ENCODE results near the gene DLX1. TPM values are rescaled to one million over a fixed set of nuclear protein-coding genes. Genes with fewer than 3 reads are reported as not detected.

DLX1 gene
- total RNA-seq, 3 donors from 2014 or later = not detected

GRCh38 chr2:172095905-172096625, 10.8 kb downstream of the DLX1 start:
- Mint-ChIP-seq H3K27me3 (ENCODE audit: low read depth) (peaks cover 72% of the 10 kb centered on the region), H3K36me3 (ENCODE audit: insufficient read depth) (no peaks in the 10 kb centered on the region), H3K4me1 (ENCODE audit: low read depth) (peaks cover 39% of the 10 kb centered on the region), H3K9me3 (no peaks in the 10 kb centered on the region), H3K4me3 (peak overlapping the region; percentile 72)
- no peak for ATAC-seq
- DNase-seq = no peak

GRCh38 chr2:172096626-172097547, 11.6 kb downstream of the DLX1 start:
- Mint-ChIP-seq H3K4me1 (ENCODE audit: low read depth) (peaks cover 45% of the 10 kb centered on the region), H3K27me3 (ENCODE audit: low read depth) (peaks cover 75% of the 10 kb centered on the region), H3K4me3 (peak overlapping the region; percentile 31), H3K36me3 (ENCODE audit: insufficient read depth) (no peaks in the 10 kb centered on the region), H3K9me3 (no peaks in the 10 kb centered on the region)
- DNase-seq (no peak), ATAC-seq (no peak)

- Mint-ChIP-seq H3K4me1 (ENCODE audit: low read depth) (peaks cover 50% of the 10 kb centered on the region), H3K9me3 (no peaks in the 10 kb centered on the region), H3K27me3 (ENCODE audit: low read depth) (peaks cover 75% of the 10 kb centered on the region), H3K4me3 (no peak overlapping the region), H3K36me3 (ENCODE audit: insufficient read depth) (no peaks in the 10 kb centered on the region)
- ATAC-seq = no peak
- no peak for DNase-seq
Observed at GRCh38 chr2:172097557-172098131, 12.3 kb downstream of the DLX1 start.

- Mint-ChIP-seq H3K4me3 (peak overlapping the region; percentile 39), H3K36me3 (ENCODE audit: insufficient read depth) (no peaks in the 10 kb centered on the region), H3K27me3 (ENCODE audit: low read depth) (peaks cover 74% of the 10 kb centered on the region), H3K4me1 (ENCODE audit: low read depth) (peaks cover 53% of the 10 kb centered on the region), H3K9me3 (no peaks in the 10 kb centered on the region)
- DNase-seq (no peak), ATAC-seq (no peak)
Observed at GRCh38 chr2:172098287-172098649, 13.0 kb downstream of the DLX1 start.

- H3K27me3 Mint-ChIP-seq (ENCODE audit: low read depth) = peaks cover 73% of the 10 kb centered on the region
- H3K36me3 Mint-ChIP-seq (ENCODE audit: insufficient read depth) = no peaks in the 10 kb centered on the region
- no peak for DNase-seq
- peaks cover under 1% of the 10 kb centered on the region for H3K9me3 Mint-ChIP-seq
- peak overlapping the region; percentile 39 for H3K4me3 Mint-ChIP-seq
- ATAC-seq = peak in 1 of 2 donors; percentile 5
- peaks cover 56% of the 10 kb centered on the region for H3K4me1 Mint-ChIP-seq (ENCODE audit: low read depth)
Observed at GRCh38 chr2:172098650-172099471, 13.6 kb downstream of the DLX1 start.

GRCh38 chr2:172099472-172100079, 14.3 kb downstream of the DLX1 start:
- Mint-ChIP-seq H3K27me3 (ENCODE audit: low read depth) (peaks cover 76% of the 10 kb centered on the region), H3K4me3 (no peak overlapping the region), H3K9me3 (peaks cover 5% of the 10 kb centered on the region), H3K36me3 (ENCODE audit: insufficient read depth) (no peaks in the 10 kb centered on the region), H3K4me1 (ENCODE audit: low read depth) (peaks cover 59% of the 10 kb centered on the region)
- DNase-seq (no peak), ATAC-seq (no peak)

- Mint-ChIP-seq H3K9me3 (peaks cover 5% of the 10 kb centered on the region), H3K4me3 (peak overlapping the region; percentile 12), H3K27me3 (ENCODE audit: low read depth) (peaks cover 81% of the 10 kb centered on the region), H3K4me1 (ENCODE audit: low read depth) (peaks cover 58% of the 10 kb centered on the region), H3K36me3 (ENCODE audit: insufficient read depth) (no peaks in the 10 kb centered on the region)
- ATAC-seq (no peak), DNase-seq (no peak)
Observed at GRCh38 chr2:172100080-172100934, 15.0 kb downstream of the DLX1 start.

- H3K36me3 Mint-ChIP-seq (ENCODE audit: insufficient read depth) = no peaks in the 10 kb centered on the region
- peaks cover 5% of the 10 kb centered on the region for H3K9me3 Mint-ChIP-seq
- peak overlapping the region; percentile 74 for H3K4me3 Mint-ChIP-seq
- peaks cover 81% of the 10 kb centered on the region for H3K27me3 Mint-ChIP-seq (ENCODE audit: low read depth)
- ATAC-seq (no peak), DNase-seq (no peak)
- H3K4me1 Mint-ChIP-seq (ENCODE audit: low read depth) = peaks cover 53% of the 10 kb centered on the region
Observed at GRCh38 chr2:172100935-172101820, 15.9 kb downstream of the DLX1 start.

GRCh38 chr2:172101821-172102390, 16.6 kb downstream of the DLX1 start:
- Mint-ChIP-seq H3K9me3 (peaks cover 5% of the 10 kb centered on the region), H3K27me3 (ENCODE audit: low read depth) (peaks cover 83% of the 10 kb centered on the region), H3K4me3 (peak overlapping the region; percentile 74), H3K36me3 (ENCODE audit: insufficient read depth) (no peaks in the 10 kb centered on the region), H3K4me1 (ENCODE audit: low read depth) (peaks cover 54% of the 10 kb centered on the region)
- DNase-seq (no peak), ATAC-seq (peak in 1 of 2 donors; percentile 29)

GRCh38 chr2:172102391-172103359, 17.4 kb downstream of the DLX1 start, which contains the start of gene DLX2:
Gene DLX2 (minus strand): TSS chr2:172102900. CDS start chr2:172102538, 362 bp downstream.
- peak within 1 kb of the TSS; percentile 75 for H3K4me3 Mint-ChIP-seq
- H3K9me3 Mint-ChIP-seq = peaks cover 5% of the 10 kb centered on the region
- peaks cover 82% of the 10 kb centered on the region for H3K27me3 Mint-ChIP-seq (ENCODE audit: low read depth)
- H3K4me1 Mint-ChIP-seq (ENCODE audit: low read depth) = peaks cover 50% of the 10 kb centered on the region
- DNase-seq = no peak
- H3K36me3 Mint-ChIP-seq (ENCODE audit: insufficient read depth) = no peaks in the 10 kb centered on the region
- peak; percentile 44 to 62 for ATAC-seq

Data from activated T-cell treated with anti-CD3 and anti-CD28 coated beads, Interleukin-2, amount 50 U/mL, for 4 hours (primary cell).